Ecto neural progenitor cell (in vitro differentiated cells): Measurements from ENCODE around the gene FCHSD2.
A peak's percentile ranks its signal among the peaks of the same experiment; 100 is the strongest.

ENCODE experiments used
- DNase-seq: peaks from one replicate; pipeline ENCODE4 v3.0.0-alpha.2; 2018; ENCODE audit warnings: low spot score

FCHSD2 gene

GRCh38 chr11:73142128-73142377 is at the start of gene FCHSD2:
Gene FCHSD2 (minus strand): TSS chr11:73142318. CDS start chr11:73141877, 441 bp downstream.
- DNase-seq = no peak

DNA sequence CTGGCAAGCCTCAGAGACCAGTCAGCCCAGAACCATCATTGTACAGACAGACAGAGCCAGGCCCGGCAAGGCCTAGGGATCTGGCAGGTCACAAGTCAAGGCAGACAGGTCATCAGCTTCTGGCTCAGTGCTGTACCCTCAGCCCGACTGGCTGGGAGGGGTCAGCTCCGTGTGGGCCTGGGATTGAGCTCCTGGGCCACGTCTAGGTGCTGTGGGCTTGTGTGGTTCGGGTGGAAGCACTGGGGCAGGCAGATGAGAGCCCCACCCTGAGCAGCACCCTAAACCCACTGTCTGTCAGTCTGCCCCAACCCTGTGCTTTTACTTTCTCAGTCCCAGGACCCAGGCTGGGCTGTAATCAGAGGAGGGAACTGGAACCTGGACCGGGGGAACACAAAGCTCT is 49.0 kb upstream of the FCHSD2 start:
- no peak for DNase-seq

GRCh38 chr11:73190557-73190885 is 48.4 kb upstream of the FCHSD2 start:
- DNase-seq = no peak

DNA sequence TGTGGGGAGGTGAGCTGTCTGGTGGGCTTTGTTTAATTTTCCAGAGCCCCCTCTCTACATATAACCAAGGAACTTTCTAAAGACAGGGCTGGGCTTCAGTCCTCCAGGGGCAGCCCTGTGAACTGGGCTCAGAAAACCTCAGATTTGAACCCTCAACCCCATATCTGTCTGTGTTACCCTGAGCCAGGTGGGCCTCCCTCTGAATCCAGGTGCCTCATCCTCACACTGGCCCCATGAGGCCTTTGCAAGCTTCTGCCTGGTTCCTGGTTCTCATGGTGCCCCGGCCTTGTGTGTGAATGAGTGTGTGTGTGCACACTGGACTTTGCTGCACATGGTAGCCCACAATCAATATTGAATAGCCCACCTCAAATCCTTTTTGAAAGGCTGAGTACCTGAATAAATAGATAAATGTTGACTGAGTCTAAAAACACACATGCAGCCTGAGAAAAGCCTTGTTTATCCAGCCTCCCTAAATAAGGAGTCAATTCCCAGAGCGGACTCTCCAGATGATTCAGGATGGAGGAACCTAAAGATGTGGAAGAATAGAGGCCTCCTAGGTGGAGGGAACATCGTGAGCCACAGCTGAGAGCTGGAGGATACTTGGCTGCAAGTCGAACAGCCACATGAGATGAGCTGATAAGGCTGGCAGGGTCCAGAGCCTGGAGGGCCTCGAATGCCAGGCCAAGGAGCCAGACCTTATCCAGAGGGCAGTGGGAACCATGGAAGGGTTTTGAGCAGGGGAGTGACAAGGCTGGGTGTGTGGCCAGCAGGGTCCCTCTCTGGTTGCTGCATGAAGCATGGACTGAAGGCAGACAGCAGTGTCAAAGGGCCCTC is 47.8 kb upstream of the FCHSD2 start:
- no peak for DNase-seq

GRCh38 chr11:73189315-73189714 is 47.2 kb upstream of the FCHSD2 start:
- DNase-seq = no peak

DNA sequence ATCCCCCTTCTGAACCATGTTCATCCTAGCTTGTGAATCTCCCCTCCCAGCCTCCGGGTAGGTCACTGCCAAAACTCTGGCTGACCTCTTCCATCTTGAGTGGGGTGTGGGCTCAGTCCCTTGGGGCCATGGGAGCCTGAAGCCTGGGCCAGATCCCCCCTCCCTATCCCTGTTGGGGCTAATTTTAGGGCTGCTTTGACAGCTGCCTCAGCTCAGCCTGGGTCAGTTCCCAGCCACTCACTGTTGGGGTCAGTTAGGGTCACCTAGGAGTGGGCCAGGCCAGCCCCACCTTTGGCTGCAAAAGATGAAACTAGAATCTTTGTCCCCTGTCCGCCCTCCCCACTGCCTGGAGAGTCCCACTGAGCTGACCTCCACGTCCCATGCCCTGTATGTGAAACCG is 46.2 kb upstream of the FCHSD2 start:
- no peak for DNase-seq

DNA sequence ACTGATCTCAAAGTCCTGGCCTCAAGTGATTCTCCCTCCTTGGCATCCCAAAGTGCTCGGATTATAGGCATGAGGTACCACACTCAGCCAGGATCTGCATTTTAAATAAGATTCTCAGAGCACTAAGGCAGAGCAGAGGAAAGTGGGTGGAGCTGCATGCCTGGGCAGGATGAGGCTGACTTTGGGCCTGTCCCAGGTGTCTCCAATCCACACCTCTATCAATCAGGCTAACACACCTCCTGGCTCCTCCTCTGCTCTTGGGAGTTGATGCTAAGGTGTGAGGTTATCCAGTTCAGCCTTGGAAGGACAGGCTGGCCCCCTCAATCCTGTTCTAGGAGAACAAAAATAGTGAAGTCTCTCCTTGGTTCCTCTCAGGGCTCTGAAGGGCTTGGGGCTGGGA is 45.7 kb upstream of the FCHSD2 start:
- DNase-seq = no peak

- no peak for DNase-seq
Observed at GRCh38 chr11:73186886-73187285, 44.8 kb upstream of the FCHSD2 start.

DNA sequence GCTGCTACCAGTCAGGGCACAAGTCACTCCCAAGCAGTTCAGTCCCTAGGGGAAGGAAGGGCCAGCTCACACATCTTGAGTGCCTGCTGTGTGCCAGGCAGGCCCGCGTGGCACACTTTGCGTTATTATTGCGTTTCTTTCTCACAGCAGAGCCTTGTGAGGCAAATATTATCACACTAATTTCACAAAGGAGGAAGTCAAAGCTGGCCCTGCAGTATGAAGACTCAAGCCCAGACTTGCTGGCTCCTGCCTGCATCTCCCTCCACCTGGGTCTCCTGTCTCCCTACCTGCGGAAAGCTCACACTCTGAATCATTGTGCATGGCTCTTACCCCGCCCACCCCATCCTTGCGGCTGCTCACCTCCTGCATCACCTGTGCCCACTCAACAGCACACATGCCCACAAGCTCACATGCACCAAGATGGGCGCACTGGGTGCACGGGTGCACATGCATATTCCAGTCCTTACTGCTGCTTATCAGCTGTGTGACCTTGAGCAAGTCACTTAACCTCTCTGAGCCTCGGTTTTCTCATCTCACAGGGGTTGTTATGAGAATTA is 44.3 kb upstream of the FCHSD2 start:
- no peak for DNase-seq

DNA sequence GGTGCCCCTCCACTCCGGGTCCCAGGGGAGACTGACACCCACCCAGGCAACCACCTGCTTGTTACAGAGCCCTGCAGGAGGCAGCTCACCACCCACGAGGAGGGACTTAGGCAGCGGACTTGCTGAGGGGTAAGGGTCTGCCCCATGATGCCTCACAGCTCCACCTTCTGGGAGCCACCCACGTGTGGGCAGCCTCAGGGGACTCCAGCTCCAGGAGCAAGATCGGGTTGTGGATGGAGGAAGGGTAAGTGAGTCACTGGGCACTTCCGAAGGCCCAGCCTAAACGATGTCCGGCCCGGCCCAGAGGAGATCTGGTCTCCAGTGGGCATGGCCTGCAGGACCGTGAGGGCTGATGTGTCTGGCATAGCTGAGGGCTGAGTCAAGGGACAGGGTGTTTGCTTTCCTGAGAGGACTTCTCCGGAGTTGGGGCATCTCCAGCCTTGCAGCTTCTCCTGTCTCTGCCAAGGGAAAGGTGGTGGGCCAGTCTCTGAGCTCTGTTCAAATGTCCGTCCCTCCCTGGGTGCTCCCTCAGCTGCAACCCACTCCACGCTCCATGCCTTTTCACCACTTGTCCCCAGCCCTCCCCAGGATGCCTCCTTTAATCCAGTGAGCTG is 43.7 kb upstream of the FCHSD2 start:
- no peak for DNase-seq

GRCh38 chr11:73184953-73185671 is 43.0 kb upstream of the FCHSD2 start:
- DNase-seq = peak; percentile 77

- DNase-seq = no peak
Observed at GRCh38 chr11:73182824-73183321, 40.8 kb upstream of the FCHSD2 start.

DNA sequence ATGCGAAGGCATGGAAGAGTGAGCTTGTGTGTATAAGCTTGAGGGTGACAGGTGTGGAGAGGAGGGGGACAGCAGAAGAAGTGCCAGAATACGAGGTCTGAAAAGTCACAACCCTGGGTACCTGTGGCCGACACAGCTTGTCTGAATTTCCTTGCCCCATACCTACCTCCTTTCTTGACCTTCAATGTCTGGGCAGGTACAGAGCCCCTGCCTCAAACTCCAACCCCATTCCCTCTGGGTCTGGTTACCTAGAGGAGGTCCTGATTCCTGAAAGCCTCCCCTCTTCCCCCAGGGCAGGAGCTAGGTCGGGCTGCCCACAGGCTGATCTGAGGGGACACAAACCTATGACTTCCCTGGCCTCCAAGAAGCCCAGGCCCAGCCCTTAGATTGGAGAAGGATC is 36.6 kb upstream of the FCHSD2 start:
- no peak for DNase-seq

GRCh38 chr11:73177778-73178539 is 35.8 kb upstream of the FCHSD2 start:
- peak; percentile 79 for DNase-seq

DNA sequence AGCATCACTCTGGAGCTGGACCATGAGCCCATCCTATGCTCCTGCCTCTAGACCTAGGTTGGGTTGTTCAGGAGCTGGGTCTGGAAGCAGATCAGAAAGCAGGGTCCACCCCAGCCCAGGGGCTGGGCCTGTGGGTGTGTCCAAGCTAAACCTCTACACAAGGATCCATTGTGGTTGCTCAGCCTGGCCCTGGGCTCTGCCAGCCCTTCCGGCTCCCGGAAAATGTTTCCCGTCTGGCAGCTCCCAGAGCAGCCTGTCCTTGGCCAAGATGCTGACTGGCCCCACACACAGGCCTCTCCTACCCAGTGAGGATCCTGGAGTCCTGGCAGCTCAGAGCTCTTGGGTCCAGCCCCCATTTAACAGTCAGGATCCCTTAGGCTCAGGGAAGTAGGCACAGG is 35.3 kb upstream of the FCHSD2 start:
- DNase-seq = no peak

DNA sequence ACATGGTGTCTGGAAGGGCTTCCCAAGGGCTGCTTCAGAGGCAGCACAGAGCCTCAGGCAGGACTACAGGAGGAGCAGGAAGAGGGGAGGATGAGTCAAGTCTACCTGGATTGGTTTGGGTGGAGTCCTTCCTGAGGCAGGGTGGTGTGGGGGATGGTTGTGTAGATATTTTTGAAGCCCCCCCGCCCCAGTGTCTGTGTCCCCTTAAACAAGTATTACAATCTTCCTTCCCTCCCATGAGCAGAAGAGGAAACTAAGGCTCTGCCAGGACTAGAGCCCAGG is 34.7 kb upstream of the FCHSD2 start:
- DNase-seq = no peak

GRCh38 chr11:73176145-73176873 is 34.2 kb upstream of the FCHSD2 start:
- DNase-seq = no peak

DNA sequence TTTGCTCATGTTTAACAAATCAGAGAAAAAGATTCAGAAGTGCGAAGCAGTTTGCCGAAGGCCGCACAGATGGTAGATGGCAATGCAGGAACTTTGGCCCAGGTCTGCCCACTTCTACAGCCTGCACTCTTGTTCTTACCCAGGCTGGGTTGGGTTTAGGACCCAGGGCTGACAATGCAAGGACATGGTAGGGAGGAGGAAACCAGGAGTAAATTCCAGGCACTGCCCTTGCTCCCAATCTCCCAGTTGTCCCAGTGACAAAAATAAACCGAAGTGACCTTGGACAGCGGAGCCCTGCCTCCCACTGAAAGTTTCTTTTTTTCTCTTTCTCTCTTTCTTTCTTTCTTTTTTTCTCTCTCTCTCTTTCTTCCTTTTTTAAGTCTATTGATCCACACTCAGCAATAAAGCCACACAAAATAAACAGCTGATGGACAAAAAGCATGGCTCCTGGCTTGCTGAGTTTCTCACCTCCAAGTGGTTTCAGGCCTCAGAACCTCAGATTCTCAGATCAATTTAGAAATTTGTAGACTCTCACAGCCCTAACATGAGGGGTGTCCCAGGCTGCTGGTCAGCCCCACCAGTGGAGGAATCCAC is 33.5 kb upstream of the FCHSD2 start:
- no peak for DNase-seq

GRCh38 chr11:73174495-73174791 is 32.3 kb upstream of the FCHSD2 start:
- DNase-seq = no peak

- no peak for DNase-seq
Observed at GRCh38 chr11:73173755-73174494, 31.8 kb upstream of the FCHSD2 start.
